ENCODE measurements around the gene IPPK. TPM values are rescaled to one million over a fixed set of nuclear protein-coding genes. Genes with fewer than 3 reads are reported as not detected.
A peak's percentile ranks its signal among the peaks of the same experiment; 100 is the strongest.

The IPPK gene
- total RNA-seq, 1 donor from 2014 or later = 28.0 TPM

- H3K4me1 ChIP-seq = no peaks in the 10 kb centered on the region
- H3K27ac ChIP-seq = no peak overlapping the region
- H3K4me3 ChIP-seq = no peak overlapping the region
- H3K27me3 ChIP-seq = no peaks in the 10 kb centered on the region
- TF ChIP-seq CTCF (IDR thresholded peaks at IDR 0.05) = no peak
- H3K9me3 ChIP-seq = peaks cover 0 to 8% of the 10 kb centered on the region in 2 donors
- H3K36me3 ChIP-seq = no peaks in the 10 kb centered on the region
- DNase-seq (ENCODE audit: low spot score in 2 of 2) = no peak
- intact Hi-C loops (cut with DNase I) = no loop called here
These were observed 15.1 kb upstream of the IPPK start for GRCh38 chr9:92685022-92685421.

GRCh38 chr9:92682269-92682668 is 12.3 kb upstream of the IPPK start:
- Histone ChIP-seq H3K9me3 (no peaks in the 10 kb centered on the region), H3K4me3 (no peak overlapping the region), H3K36me3 (no peaks in the 10 kb centered on the region), H3K27ac (no peak overlapping the region), H3K4me1 (no peaks in the 10 kb centered on the region), H3K27me3 (no peaks in the 10 kb centered on the region)
- TF ChIP-seq CTCF (IDR thresholded peaks at IDR 0.05) = no peak
- DNase-seq (ENCODE audit: low spot score in 2 of 2) = no peak
- intact Hi-C loops (cut with DNase I) = no loop called here

GRCh38 chr9:92680166-92681119 is 10.5 kb upstream of the IPPK start:
- H3K9me3 ChIP-seq = no peaks in the 10 kb centered on the region
- H3K4me1 ChIP-seq = no peaks in the 10 kb centered on the region
- H3K27me3 ChIP-seq = no peaks in the 10 kb centered on the region
- H3K27ac ChIP-seq = no peak overlapping the region
- TF ChIP-seq CTCF (IDR thresholded peaks at IDR 0.05) = no peak
- H3K4me3 ChIP-seq = no peak overlapping the region
- intact Hi-C loops (cut with DNase I) = no loop called here
- no peaks in the 10 kb centered on the region for H3K36me3 ChIP-seq
- no peak for DNase-seq (ENCODE audit: low spot score in 2 of 2)

DNA sequence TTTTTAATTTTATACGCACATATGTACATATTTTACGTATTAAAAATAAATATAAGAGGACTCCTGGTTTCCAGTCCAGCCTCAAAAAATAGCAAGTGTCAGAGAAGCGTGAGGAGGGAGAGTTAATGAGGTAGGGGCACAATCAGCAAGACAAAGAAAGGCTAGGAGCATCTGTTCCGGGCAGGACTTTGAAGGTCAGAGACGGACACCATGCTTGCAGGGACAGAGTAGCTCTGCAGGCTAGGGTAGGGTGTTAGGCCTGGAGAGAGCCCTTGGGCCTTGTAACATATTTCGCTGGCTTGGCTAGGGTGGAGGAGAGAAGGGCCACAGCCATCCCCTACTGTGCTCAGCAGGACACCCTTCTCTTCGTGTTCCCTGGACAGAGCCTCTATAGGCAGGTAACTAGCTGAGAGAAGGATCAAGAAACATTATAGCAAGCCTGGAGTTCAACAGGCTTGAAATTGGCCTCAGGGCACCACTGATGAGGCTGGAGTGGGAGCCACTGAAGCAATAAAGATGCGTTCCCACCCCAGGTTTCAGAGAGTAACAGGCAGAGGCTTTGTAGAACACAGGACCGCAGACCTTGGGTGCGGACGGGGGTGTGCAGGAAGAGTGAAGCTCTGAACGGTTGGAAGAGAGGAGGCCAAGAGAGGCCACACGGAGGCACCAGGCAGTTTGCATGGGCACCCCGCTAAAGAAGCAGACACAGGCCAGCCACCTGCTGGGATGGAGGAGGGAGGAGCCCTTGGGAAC is 9.7 kb upstream of the IPPK start:
- no peak overlapping the region for H3K4me3 ChIP-seq
- H3K9me3 ChIP-seq = no peaks in the 10 kb centered on the region
- H3K4me1 ChIP-seq = no peaks in the 10 kb centered on the region
- TF ChIP-seq CTCF (IDR thresholded peaks at IDR 0.05) = no peak
- no peak overlapping the region for H3K27ac ChIP-seq
- no peaks in the 10 kb centered on the region for H3K27me3 ChIP-seq
- H3K36me3 ChIP-seq = no peaks in the 10 kb centered on the region
- intact Hi-C loops (cut with DNase I) = loop anchor here (10.0 kb wide), 3 partner anchors 445 to 565 kb away; partner anchors contain the start of gene SPTLC1
- DNase-seq (ENCODE audit: low spot score in 2 of 2) = no peak

DNA sequence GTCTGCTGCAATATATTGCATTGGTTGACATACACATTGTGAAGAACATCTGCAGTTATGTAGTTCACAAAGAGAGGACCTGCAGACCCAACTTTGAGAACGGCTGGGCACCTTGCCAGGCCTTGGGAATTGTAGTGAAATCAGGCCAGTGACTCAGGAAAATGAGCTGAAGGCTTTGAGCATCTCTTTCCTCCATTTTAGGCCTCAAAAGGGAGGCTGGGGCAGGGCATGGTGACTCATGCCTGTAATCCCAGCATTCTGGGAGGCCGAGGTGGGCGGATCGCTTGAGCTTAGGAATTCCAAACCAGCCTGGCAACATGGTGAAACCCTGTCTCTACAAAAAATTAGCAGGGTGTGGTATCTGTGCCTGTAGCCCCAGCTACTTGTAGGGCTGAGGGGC is 1.4 kb upstream of the IPPK start:
- Histone ChIP-seq H3K4me3 (peak overlapping the region; percentile 78 to 98), H3K27ac (no peak overlapping the region), H3K9me3 (no peaks in the 10 kb centered on the region), H3K36me3 (peaks cover 0 to 3% of the 10 kb centered on the region in 2 donors), H3K27me3 (no peaks in the 10 kb centered on the region), H3K4me1 (peaks cover 0 to 18% of the 10 kb centered on the region in 2 donors)
- intact Hi-C loops (cut with DNase I) = loop anchor here (2.0 to 10.0 kb wide), 5 partner anchors 45 to 781 kb away; partner anchors contain the start of genes FAM120A, FAM120AOS and SPTLC1
- TF ChIP-seq CTCF (IDR thresholded peaks at IDR 0.05) = no peak
- DNase-seq (ENCODE audit: low spot score in 2 of 2) = no peak
